MCF 10A (cell line): ENCODE data around the gene IL22RA1. TPM values are rescaled to one million over a fixed set of nuclear protein-coding genes. Genes with fewer than 3 reads are reported as not detected.
A peak's percentile ranks its signal among the peaks of the same experiment; 100 is the strongest.

ENCODE experiments used
- BruUV-seq: library from RNA; stranded (reverse); fragments of 400-500 nt; replicated peaks from 2 replicates; lab custom pipeline; 2021; lab: Mats Ljungman, UMichigan
- CTCF ChIA-PET: fragments of 300-600 bp; sonication (Branson Sonifier 250); formaldehyde crosslinking; extraction: SDS; loops from one replicate; lab custom pipeline; 2021; ENCODE audit warnings: antibody characterized with exemption, inconsistent platforms; lab: Yijun Ruan, JAX
- POLR2A ChIA-PET: fragments of 300-600, 350-650 bp; sonication (Branson Sonifier 250); formaldehyde crosslinking; extraction: SDS; loops from one replicate; lab custom pipeline; 2020; ENCODE audit warnings: antibody characterized with exemption, inconsistent platforms; lab: Yijun Ruan, JAX
- DNase-seq: peaks from one replicate; pipeline ENCODE4 v3.0.0-alpha.2; 2018; ENCODE audit not compliant: unreplicated experiment
- H3K27ac Mint-ChIP-seq: one replicate; pipeline ENCODE4 v1.8.0; 2022; ENCODE audit warnings: mild to moderate bottlenecking, low read depth, mixed read lengths; ENCODE audit not compliant: unreplicated experiment
- H3K27me3 Mint-ChIP-seq: one replicate; pipeline ENCODE4 v1.8.0; 2022; ENCODE audit warnings: mixed read lengths; ENCODE audit not compliant: insufficient read depth, unreplicated experiment
- H3K36me3 Mint-ChIP-seq: one replicate; pipeline ENCODE4 v1.8.0; 2022; ENCODE audit warnings: mild to moderate bottlenecking, moderate library complexity, mixed read lengths; ENCODE audit not compliant: insufficient read depth, unreplicated experiment
- H3K4me1 Mint-ChIP-seq: one replicate; pipeline ENCODE4 v1.8.0; 2022; ENCODE audit warnings: mixed read lengths; ENCODE audit not compliant: insufficient read depth, unreplicated experiment
- H3K4me3 Mint-ChIP-seq: one replicate; pipeline ENCODE4 v1.8.0; 2022; ENCODE audit warnings: mild to moderate bottlenecking, moderate library complexity, mixed read lengths; ENCODE audit not compliant: unreplicated experiment
- H3K9me3 Mint-ChIP-seq: one replicate; pipeline ENCODE4 v1.8.0; 2022; ENCODE audit warnings: mixed read lengths; ENCODE audit not compliant: unreplicated experiment
- intact Hi-C: fragments of 100-400 bp; cut with micrococcal nuclease; formaldehyde crosslinking; loops from 2 replicates; pipeline ENCODE4 v1.14.1; 2022
- total RNA-seq: library from RNA; stranded (reverse); gene quantifications from 2 replicates; pipeline ENCODE4 v1.2.3, GENCODE V29; 2022
- TF ChIP-seq, protein P1 (sequence below): fragments of 200-600 bp; IDR thresholded peaks from one replicate; pipeline ENCODE4 v1.8.0; 2022; ENCODE audit warnings: antibody characterized with exemption, mild to moderate bottlenecking; ENCODE audit not compliant: unreplicated experiment

The IL22RA1 gene
- total RNA-seq, 1 experiment from 2014 or later, result not detected

DNA sequence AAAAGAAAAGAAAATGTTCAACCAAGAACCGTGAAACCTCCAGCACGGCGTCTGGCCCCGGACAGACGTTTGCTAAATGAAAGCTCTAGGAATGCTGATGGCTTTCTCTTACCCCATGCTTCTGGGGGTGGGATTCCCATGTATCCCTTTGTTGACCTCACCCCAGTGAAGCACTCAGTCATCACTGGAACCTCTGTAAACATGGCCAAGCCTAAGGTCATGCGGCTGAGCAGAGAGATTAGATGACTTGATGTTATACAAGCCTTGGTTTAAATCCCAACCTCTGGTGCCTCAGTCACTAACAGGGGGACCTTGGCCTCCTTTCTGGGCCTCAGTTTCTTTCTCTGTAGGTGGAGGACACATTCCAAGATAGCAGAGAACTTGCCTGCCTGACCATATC lies 28.2 kb downstream of the IL22RA1 start:
- Mint-ChIP-seq H3K4me3 (no peak overlapping the region), H3K36me3 (no peaks in the 10 kb centered on the region), H3K27me3 (no peaks in the 10 kb centered on the region), H3K27ac (no peak overlapping the region), H3K9me3 (no peaks in the 10 kb centered on the region), H3K4me1 (peaks cover 30% of the 10 kb centered on the region)
- BruUV-seq, result no TSS peak
- CTCF ChIA-PET, result interaction anchor here (0.7 to 4.7 kb wide), 7 partner anchors 17 to 343 kb away, joined by 3 to 37 read pairs (median 3); no protein-coding TSS in a partner anchor
- DNase-seq, result no peak
- intact Hi-C loops, result loop anchor here (10.0 kb wide), 1 partner anchor 160 kb away; the partner anchor contains the start of gene PNRC2
- TF ChIP-seq, protein P1, sequence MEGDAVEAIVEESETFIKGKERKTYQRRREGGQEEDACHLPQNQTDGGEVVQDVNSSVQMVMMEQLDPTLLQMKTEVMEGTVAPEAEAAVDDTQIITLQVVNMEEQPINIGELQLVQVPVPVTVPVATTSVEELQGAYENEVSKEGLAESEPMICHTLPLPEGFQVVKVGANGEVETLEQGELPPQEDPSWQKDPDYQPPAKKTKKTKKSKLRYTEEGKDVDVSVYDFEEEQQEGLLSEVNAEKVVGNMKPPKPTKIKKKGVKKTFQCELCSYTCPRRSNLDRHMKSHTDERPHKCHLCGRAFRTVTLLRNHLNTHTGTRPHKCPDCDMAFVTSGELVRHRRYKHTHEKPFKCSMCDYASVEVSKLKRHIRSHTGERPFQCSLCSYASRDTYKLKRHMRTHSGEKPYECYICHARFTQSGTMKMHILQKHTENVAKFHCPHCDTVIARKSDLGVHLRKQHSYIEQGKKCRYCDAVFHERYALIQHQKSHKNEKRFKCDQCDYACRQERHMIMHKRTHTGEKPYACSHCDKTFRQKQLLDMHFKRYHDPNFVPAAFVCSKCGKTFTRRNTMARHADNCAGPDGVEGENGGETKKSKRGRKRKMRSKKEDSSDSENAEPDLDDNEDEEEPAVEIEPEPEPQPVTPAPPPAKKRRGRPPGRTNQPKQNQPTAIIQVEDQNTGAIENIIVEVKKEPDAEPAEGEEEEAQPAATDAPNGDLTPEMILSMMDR, result no peak
- POLR2A ChIA-PET, result no interaction called here

DNA sequence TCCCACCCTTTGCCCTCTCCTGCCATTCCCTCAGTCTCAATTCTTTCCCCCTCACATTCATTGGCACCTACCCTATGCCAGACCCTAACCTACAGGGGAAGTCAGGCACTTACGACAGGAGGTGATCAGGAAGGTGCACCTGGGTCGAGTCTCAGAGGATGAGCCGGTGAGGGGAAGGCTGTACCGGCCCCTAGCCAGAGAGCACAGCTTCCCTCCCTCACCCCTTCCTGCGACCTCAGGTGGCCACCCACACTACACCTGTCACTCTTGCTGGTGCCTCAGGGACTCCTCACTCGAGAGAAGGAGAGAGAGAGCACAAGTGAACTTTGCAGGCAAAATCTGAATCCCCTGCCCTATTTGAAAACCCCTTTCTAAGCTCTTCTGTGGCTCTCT lies 29.3 kb downstream of the IL22RA1 start:
- ChIA-PET POLR2A (interaction anchor here (0.7 kb wide), 1 partner anchor 322 kb away, joined by 3 read pairs; no protein-coding TSS in a partner anchor), CTCF (interaction anchor here (0.6 to 4.7 kb wide), 11 partner anchors 8 to 342 kb away, joined by 3 to 37 read pairs (median 4); no protein-coding TSS in a partner anchor)
- no peak overlapping the region for H3K27ac Mint-ChIP-seq
- no TSS peak for BruUV-seq
- H3K9me3 Mint-ChIP-seq, result no peaks in the 10 kb centered on the region
- no peak for DNase-seq
- TF ChIP-seq, protein P1, result no peak
- intact Hi-C loops, result loop anchor here (10.0 kb wide), 1 partner anchor 159 kb away; the partner anchor contains the start of gene PNRC2
- H3K4me3 Mint-ChIP-seq, result no peak overlapping the region
- no peaks in the 10 kb centered on the region for H3K36me3 Mint-ChIP-seq
- H3K4me1 Mint-ChIP-seq, result peaks cover 31% of the 10 kb centered on the region
- no peaks in the 10 kb centered on the region for H3K27me3 Mint-ChIP-seq

DNA sequence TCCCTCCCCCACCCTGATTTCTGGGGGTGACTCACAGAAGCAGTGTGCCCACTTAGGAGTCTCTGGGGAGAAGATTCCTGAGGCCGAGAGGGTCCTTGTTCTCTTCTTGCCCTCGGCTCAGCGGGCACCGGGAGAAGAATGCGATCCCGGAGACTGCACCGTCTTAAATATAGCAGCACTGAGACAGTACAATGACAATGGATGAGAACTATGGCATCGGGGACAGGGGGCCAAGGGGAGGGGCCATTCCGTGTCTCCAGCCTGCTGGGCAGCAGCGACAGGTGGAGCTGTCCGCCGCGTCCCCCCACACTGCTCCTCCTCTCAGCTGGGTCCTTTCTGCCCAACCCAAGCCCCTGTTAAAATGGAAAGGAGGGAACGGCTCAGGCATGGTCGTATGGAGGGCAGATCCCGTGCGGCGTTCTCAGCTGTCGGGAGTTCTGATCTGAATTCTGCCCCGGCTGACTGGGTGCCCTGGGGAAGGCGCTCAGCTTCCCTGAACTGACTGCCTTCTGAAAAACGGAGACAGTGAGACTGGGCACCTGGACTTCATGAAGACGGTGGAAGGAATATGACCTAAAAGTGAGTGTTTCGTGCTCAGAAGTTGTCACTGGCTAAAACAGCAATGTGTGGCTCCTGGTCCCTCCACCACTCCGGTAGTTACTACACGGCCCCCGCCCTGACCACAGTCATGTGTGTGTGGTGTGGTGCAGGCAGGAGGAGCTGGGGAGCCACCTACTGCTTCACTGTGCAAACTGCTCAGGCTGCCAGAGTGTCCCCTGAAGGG lies 30.8 kb downstream of the IL22RA1 start, which contains the start of gene MYOM3:
TSS of gene MYOM3 (minus strand) at position 140 of the 784 bp plus-strand sequence. CDS start 3,499 bp downstream, outside the sequence.
- no peaks in the 10 kb centered on the region for H3K9me3 Mint-ChIP-seq
- no peaks in the 10 kb centered on the region for H3K27me3 Mint-ChIP-seq
- H3K4me1 Mint-ChIP-seq, result peaks cover 21% of the 10 kb centered on the region
- H3K4me3 Mint-ChIP-seq, result no peak within 1 kb of the TSS
- H3K27ac Mint-ChIP-seq, result no peak within 1 kb of the TSS
- ChIA-PET POLR2A (interaction anchor here (0.6 to 1.7 kb wide), 2 partner anchors 21 to 40 kb away, joined by 3 to 4 read pairs; no protein-coding TSS in a partner anchor), CTCF (interaction anchor here (0.5 to 4.7 kb wide), 13 partner anchors 9 to 700 kb away, joined by 3 to 37 read pairs (median 4); no protein-coding TSS in a partner anchor)
- DNase-seq, result peak; percentile 66
- intact Hi-C loops, result loop anchor here (1.0 to 10.0 kb wide), 3 partner anchors 41 to 157 kb away; partner anchors contain the start of genes PNRC2 and SRSF10
- BruUV-seq, result no TSS peak
- H3K36me3 Mint-ChIP-seq, result no peaks in the 10 kb centered on the region
- TF ChIP-seq, protein P1, result peak; percentile 65
